Endothelial cell of umbilical vein (primary cell): ENCODE measurements around the gene CBX3. TPM values are rescaled to one million over a fixed set of nuclear protein-coding genes. Genes with fewer than 3 reads are reported as not detected.

Source experiments
- BruUV-seq: library from RNA; stranded (reverse); fragments of 400-500 nt; replicated peaks from 2 replicates; lab custom pipeline; 2021; lab: Mats Ljungman, UMichigan
- CTCF ChIA-PET: fragments of 300-600, 350-600 bp; sonication (Branson Sonifier 250); formaldehyde crosslinking; loops from one replicate; lab custom pipeline; 2021; ENCODE audit warnings: antibody characterized with exemption, inconsistent platforms; lab: Charles Lee
- POLR2A ChIA-PET: fragments of 300-600, 350-600 bp; sonication (Branson Sonifier 250); formaldehyde crosslinking; loops from one replicate; lab custom pipeline; 2021; ENCODE audit warnings: antibody characterized with exemption, inconsistent platforms; lab: Charles Lee
- DNase-seq: peaks from one replicate; pipeline ENCODE4 v3.0.0-alpha.2; 2011; ENCODE audit warnings: low read depth, low spot score
- FAIRE-seq: peaks from 2 replicates; lab custom pipeline; 2011; peaks lifted over from hg19 to GRCh38; lab: Jason Lieb, UNC
- H2AFZ ChIP-seq: 2 replicates; pipeline ENCODE4 v1.6.0; 2012; ENCODE audit warnings: low read depth, low read length, control low read depth, inconsistent platforms
- H3K27ac ChIP-seq: 2 replicates; pipeline ENCODE4 v1.5.1; 2011; ENCODE audit warnings: low read depth, mild to moderate bottlenecking, control low read depth, low read length, moderate library complexity; ENCODE audit not compliant: insufficient read depth
- H3K27me3 ChIP-seq, 2 experiments: 2 replicates each; pipeline versions ENCODE4 v1.6.0 to v1.6.1; 2011; ENCODE audit warnings: low read length in 2 of 2, mixed read lengths in 1 of 2; ENCODE audit not compliant: control insufficient read depth in 2 of 2, insufficient read depth in 2 of 2
- H3K36me3 ChIP-seq, 2 experiments: 2 replicates in 1 of 2; 3 replicates in 1 of 2; pipeline ENCODE4 v1.5.1; 2011; ENCODE audit warnings: low read length in 2 of 2, mild to moderate bottlenecking in 1 of 2, moderate library complexity in 1 of 2; ENCODE audit not compliant: control insufficient read depth in 2 of 2, insufficient read depth in 2 of 2; ENCODE audit errors: extremely low read depth in 1 of 2
- H3K4me1 ChIP-seq: 3 replicates; pipeline ENCODE4 v1.5.1; 2011; ENCODE audit warnings: mild to moderate bottlenecking, low read length; ENCODE audit not compliant: control insufficient read depth, insufficient read depth; ENCODE audit errors: extremely low read depth
- H3K4me2 ChIP-seq: 2 replicates; pipeline ENCODE4 v1.6.1; 2011; ENCODE audit warnings: low read length, control low read depth, mixed read lengths; ENCODE audit not compliant: insufficient read depth
- H3K4me3 ChIP-seq, 3 experiments: fragments of 200-600 bp in 1 of 3; sonication (generic), shearing (Covaris generic) in 1 of 3; replicated peaks in 1 of 3; 2 replicates each; pipeline ENCODE4 v1.5.1; 2011 to 2016; ENCODE audit warnings: control low read depth in 3 of 3, low read length in 3 of 3, mild to moderate bottlenecking in 2 of 3, inconsistent platforms in 1 of 3, low read depth in 1 of 3, moderate library complexity in 1 of 3; ENCODE audit not compliant: insufficient read depth in 1 of 3
- H3K79me2 ChIP-seq: 2 replicates; pipeline ENCODE4 v1.6.0; 2012; ENCODE audit warnings: low read length, inconsistent platforms; ENCODE audit not compliant: control insufficient read depth, insufficient read depth
- H3K9ac ChIP-seq: replicated peaks from 2 replicates; pipeline ENCODE3; 2011; ENCODE audit warnings: low read length, control low read depth; ENCODE audit not compliant: insufficient read depth; ENCODE audit errors: extremely low read depth
- H3K9me1 ChIP-seq: replicated peaks from 3 replicates; pipeline ENCODE4 v1.6.0; 2011; ENCODE audit warnings: mild to moderate bottlenecking, low read length; ENCODE audit not compliant: control insufficient read depth, insufficient read depth; ENCODE audit errors: extremely low read depth
- H3K9me3 ChIP-seq: replicated peaks from 2 replicates; pipeline ENCODE4 v1.5.1; 2012; ENCODE audit warnings: low read length, inconsistent platforms; ENCODE audit not compliant: control insufficient read depth, insufficient read depth
- H4K20me1 ChIP-seq: replicated peaks from 2 replicates; pipeline ENCODE3; 2011; ENCODE audit warnings: mild to moderate bottlenecking, low read length; ENCODE audit not compliant: control insufficient read depth, insufficient read depth; ENCODE audit errors: extremely low read depth
- EZH2 ChIP-seq: IDR thresholded peaks from 2 replicates; pipeline ENCODE4 v1.6.1; 2012; ENCODE audit warnings: borderline replicate concordance, low read depth, mild to moderate bottlenecking, moderate library complexity, low read length, inconsistent platforms; ENCODE audit not compliant: severe bottlenecking
- JUN ChIP-seq: IDR thresholded peaks from 2 replicates; pipeline ENCODE4 v1.6.1; 2011; ENCODE audit warnings: borderline replicate concordance, low read depth; ENCODE audit not compliant: insufficient read length, insufficient read depth
- MYC ChIP-seq: IDR thresholded peaks from one replicate; pipeline ENCODE4 v1.6.1; 2011; ENCODE audit warnings: mild to moderate bottlenecking, low read depth, low read length
- POLR2A ChIP-seq: IDR thresholded peaks from 2 replicates; pipeline ENCODE4 v1.6.1; 2012; ENCODE audit warnings: low read depth, mild to moderate bottlenecking, control low read depth, low read length
- POLR2AphosphoS5 ChIP-seq: IDR thresholded peaks from 2 replicates; pipeline ENCODE4 v1.6.1; 2012; ENCODE audit warnings: low read depth, mild to moderate bottlenecking, control low read depth, low read length, moderate library complexity; ENCODE audit not compliant: insufficient read depth
- dilution Hi-C: fragments of 300-500 bp; cut with MboI; formaldehyde crosslinking; loops from one replicate; pipeline ENCODE4 v1.15.0; 2019; ENCODE audit warnings: low sequenced_read_pairs; ENCODE audit not compliant: extremely low pct_ligation_motif_present
- intact Hi-C: fragments of 100-400 bp; cut with micrococcal nuclease; formaldehyde crosslinking; loops from one replicate; pipeline ENCODE4 v1.10.0; 2022
- polyA plus RNA-seq, 4 experiments: library from polyadenylated mRNA; depleted of rRNA in 3 of 4; stranded (reverse) in 3 of 4; unstranded in 1 of 4; fragments of >200 nt; gene quantifications; 2 replicates each; pipeline versions ENCODE4 v1.2.1 to v1.2.3, GENCODE V29; 2011 to 2012; ENCODE audit warnings: missing spikeins in 1 of 4
- total RNA-seq: library from RNA; stranded (reverse); gene quantifications from 2 replicates; pipeline ENCODE4 v1.2.3, GENCODE V29; 2021
- TF ChIP-seq, protein P1 (sequence below), 2 donors: IDR thresholded peaks; 1 replicate in 1 of 2; 2 replicates in 1 of 2; pipeline ENCODE4 v1.5.1; 2011; ENCODE audit warnings: low read length in 2 of 2, mild to moderate bottlenecking in 2 of 2, moderate library complexity in 2 of 2, control low read depth in 1 of 2, inconsistent platforms in 1 of 2, low read depth in 1 of 2; ENCODE audit not compliant: insufficient read depth in 1 of 2; ENCODE audit errors: extremely low read depth in 1 of 2
- TF ChIP-seq, protein P2 (sequence below): IDR thresholded peaks from 2 replicates; pipeline ENCODE4 v1.6.1; 2011; ENCODE audit not compliant: insufficient read depth, insufficient read length

CBX3 gene
- total and polyA plus RNA-seq, 2 donors (not counting 3 experiments of a cell fraction or from before 2014, with no cell fraction given), result 47.5 to 200 TPM

DNA sequence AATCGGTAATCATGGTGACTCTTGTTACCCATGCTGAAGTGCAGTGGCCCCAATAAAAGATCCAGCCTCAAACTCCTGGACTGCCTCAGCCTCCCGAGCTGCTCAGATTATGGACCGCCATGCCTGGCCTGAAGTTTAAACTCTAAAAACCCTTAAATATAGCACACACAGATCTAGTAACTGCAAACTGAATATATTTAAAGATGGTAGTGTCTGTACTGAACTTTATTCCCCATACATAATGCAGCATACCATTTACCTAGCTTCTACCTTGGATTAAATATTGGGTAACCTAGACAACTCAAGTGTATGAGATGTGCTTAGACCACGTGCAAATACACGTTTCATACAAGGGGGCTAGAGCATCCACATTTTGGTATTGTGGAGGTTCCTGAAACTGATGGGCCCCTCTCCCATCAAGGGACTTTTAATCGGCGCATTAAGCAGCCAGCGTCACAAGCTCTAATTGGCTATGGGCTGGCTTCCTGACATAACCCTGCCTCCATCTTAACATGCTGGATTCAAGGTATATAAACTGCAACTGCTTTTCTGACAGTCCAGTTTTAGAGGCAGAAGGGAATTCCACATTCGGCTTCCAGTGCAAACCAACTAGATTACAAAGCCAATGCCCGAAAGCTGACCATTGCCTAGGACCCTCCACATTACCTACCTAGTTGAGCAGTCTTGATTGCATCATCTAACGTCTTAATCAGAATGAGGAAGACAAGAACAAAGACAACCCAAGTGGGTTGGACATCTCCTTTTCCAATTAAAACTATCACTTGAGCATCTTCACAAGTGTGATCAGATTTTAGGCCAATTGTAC is 14.0 kb upstream of the CBX3 start:
- CTCF ChIA-PET, result interaction anchor here (1.0 to 2.4 kb wide), 5 partner anchors 12 to 480 kb away, joined by 3 to 20 read pairs (median 5); partner anchors contain the start of genes HNRNPA2B1 and NFE2L3
- no peak overlapping the region for H3K27ac ChIP-seq
- intact Hi-C loops, result loop anchor here (1.0 to 2.0 kb wide), 2 partner anchors 31 to 96 kb away; no protein-coding TSS in a partner anchor

More for the DNA sequence above, 14.0 kb upstream of the CBX3 start:
- DNase-seq (no peak), FAIRE-seq (no peak)
- no peaks in the 10 kb centered on the region for H3K27me3 ChIP-seq
- peaks cover 27 to 53% of the 10 kb centered on the region in 2 experiments for H3K36me3 ChIP-seq
- H2AFZ ChIP-seq, result no peak overlapping the region
- peaks cover 4% of the 10 kb centered on the region for H3K4me1 ChIP-seq
- POLR2A ChIA-PET, result interaction anchor here (1.9 to 3.1 kb wide), 3 partner anchors 10 to 36 kb away, joined by 7 to 15 read pairs (median 9); partner anchors contain the start of gene NFE2L3
- no peak overlapping the region for H3K4me2 ChIP-seq
- BruUV-seq, result no TSS peak
- no peak overlapping the region for H3K4me3 ChIP-seq
- peaks cover 37% of the 10 kb centered on the region for H3K79me2 ChIP-seq
- H3K9ac ChIP-seq, result no peak overlapping the region
- peaks cover 27% of the 10 kb centered on the region for H4K20me1 ChIP-seq
- no peaks in the 10 kb centered on the region for H3K9me3 ChIP-seq
- no peaks in the 10 kb centered on the region for H3K9me1 ChIP-seq
- TF ChIP-seq POLR2AphosphoS5, result peak; percentile 52
- TF ChIP-seq JUN, result no peak
- TF ChIP-seq POLR2A, result peak; percentile 70
- TF ChIP-seq, protein P1, sequence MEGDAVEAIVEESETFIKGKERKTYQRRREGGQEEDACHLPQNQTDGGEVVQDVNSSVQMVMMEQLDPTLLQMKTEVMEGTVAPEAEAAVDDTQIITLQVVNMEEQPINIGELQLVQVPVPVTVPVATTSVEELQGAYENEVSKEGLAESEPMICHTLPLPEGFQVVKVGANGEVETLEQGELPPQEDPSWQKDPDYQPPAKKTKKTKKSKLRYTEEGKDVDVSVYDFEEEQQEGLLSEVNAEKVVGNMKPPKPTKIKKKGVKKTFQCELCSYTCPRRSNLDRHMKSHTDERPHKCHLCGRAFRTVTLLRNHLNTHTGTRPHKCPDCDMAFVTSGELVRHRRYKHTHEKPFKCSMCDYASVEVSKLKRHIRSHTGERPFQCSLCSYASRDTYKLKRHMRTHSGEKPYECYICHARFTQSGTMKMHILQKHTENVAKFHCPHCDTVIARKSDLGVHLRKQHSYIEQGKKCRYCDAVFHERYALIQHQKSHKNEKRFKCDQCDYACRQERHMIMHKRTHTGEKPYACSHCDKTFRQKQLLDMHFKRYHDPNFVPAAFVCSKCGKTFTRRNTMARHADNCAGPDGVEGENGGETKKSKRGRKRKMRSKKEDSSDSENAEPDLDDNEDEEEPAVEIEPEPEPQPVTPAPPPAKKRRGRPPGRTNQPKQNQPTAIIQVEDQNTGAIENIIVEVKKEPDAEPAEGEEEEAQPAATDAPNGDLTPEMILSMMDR (IDR thresholded peaks at IDR 0.05; ENCODE audit: extremely low read depth in 1 of 2, insufficient read depth in 1 of 2, low read depth in 1 of 2, low read length in 2 of 2), result no peak
- TF ChIP-seq MYC, result no peak
- TF ChIP-seq, protein P2, sequence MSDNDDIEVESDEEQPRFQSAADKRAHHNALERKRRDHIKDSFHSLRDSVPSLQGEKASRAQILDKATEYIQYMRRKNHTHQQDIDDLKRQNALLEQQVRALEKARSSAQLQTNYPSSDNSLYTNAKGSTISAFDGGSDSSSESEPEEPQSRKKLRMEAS, result no peak
- TF ChIP-seq EZH2, result no peak
- dilution Hi-C loops, result loop anchor here (25.0 kb wide), 1 partner anchor 975 kb away; the partner anchor contains the start of genes HOXA10, HOXA3, HOXA7 and HOXA9
